HepG2 (cell line): ENCODE data around the gene ANKRD60. TPM values are rescaled to one million over a fixed set of nuclear protein-coding genes. Genes with fewer than 3 reads are reported as not detected.

ENCODE experiments used
- LRRFIP1 ChIP-seq: sonication (generic); formaldehyde crosslinking; conservative IDR thresholded peaks from 2 replicates; pipeline ENCODE4 v1.4.0; 2020; ENCODE audit warnings: missing genetic modification reagents
- PHF20 ChIP-seq: sonication (generic); formaldehyde crosslinking; IDR thresholded peaks from 2 replicates; pipeline ENCODE4 v1.5.0; 2020; ENCODE audit warnings: mild to moderate bottlenecking, missing genetic modification reagents
- SIX1 ChIP-seq: sonication (generic); formaldehyde crosslinking; IDR thresholded peaks from 2 replicates; pipeline ENCODE4 v1.4.0; 2020; ENCODE audit warnings: missing genetic modification reagents, borderline replicate concordance
- SP140L ChIP-seq: sonication (generic); formaldehyde crosslinking; IDR thresholded peaks from 2 replicates; pipeline ENCODE4 v1.4.0; 2020; ENCODE audit warnings: missing genetic modification reagents, borderline replicate concordance
- TBX2 ChIP-seq: sonication (generic); formaldehyde crosslinking; IDR thresholded peaks from 2 replicates; pipeline ENCODE4 v1.5.0; 2020; ENCODE audit warnings: missing genetic modification reagents, mild to moderate bottlenecking, borderline replicate concordance
- XBP1 ChIP-seq: sonication (generic); formaldehyde crosslinking; IDR thresholded peaks from 2 replicates; pipeline ENCODE4 v1.5.0; 2020; ENCODE audit warnings: missing genetic modification reagents
- ZNF407 ChIP-seq: sonication (generic); formaldehyde crosslinking; IDR thresholded peaks from one replicate; pipeline ENCODE4 v1.5.1; 2020; ENCODE audit warnings: mild to moderate bottlenecking, missing genetic modification reagents; ENCODE audit errors: not compliant biosample characterization
- ZNF451 ChIP-seq: sonication (generic); formaldehyde crosslinking; IDR thresholded peaks from 2 replicates; pipeline ENCODE4 v1.5.0; 2020; ENCODE audit warnings: mild to moderate bottlenecking, missing genetic modification reagents
- ZNF550 ChIP-seq: sonication (generic); formaldehyde crosslinking; IDR thresholded peaks from 2 replicates; pipeline ENCODE4 v1.4.0; 2020; ENCODE audit warnings: mild to moderate bottlenecking, missing genetic modification reagents, borderline replicate concordance
- polyA plus RNA-seq, 8 experiments: library from polyadenylated mRNA; depleted of rRNA in 3 of 8; stranded (reverse) in 7 of 8; unstranded in 1 of 8; fragments of >200 nt; fragmentation: Illumina TruSeq in 4 of 8; extraction: Trizol in 4 of 8; gene quantifications; 2 replicates each; pipeline versions ENCODE4 v1.2.1 to v1.2.3, GENCODE V29; 2011 to 2016; ENCODE audit warnings: low read depth in 4 of 8, missing spikeins in 1 of 8, mixed read lengths in 1 of 8; ENCODE audit not compliant: insufficient read depth in 1 of 8
- total RNA-seq, 5 experiments: library from RNA; depleted of rRNA; stranded (reverse); fragments of >200 nt; fragmentation: Illumina TruSeq; extraction: Trizol; gene quantifications; 2 replicates each; pipeline ENCODE4 v1.2.3, GENCODE V29; 2016; ENCODE audit warnings: low read depth in 1 of 5
- TF ChIP-seq, protein P1 (sequence below): sonication (generic); formaldehyde crosslinking; IDR thresholded peaks from 2 replicates; pipeline ENCODE4 v1.4.0; 2020; ENCODE audit warnings: missing genetic modification reagents
- TF ChIP-seq, protein P2 (sequence below): sonication (generic); formaldehyde crosslinking; IDR thresholded peaks from 2 replicates; pipeline ENCODE4 v1.8.1; 2023; ENCODE audit warnings: mild to moderate bottlenecking, missing genetic modification reagents, borderline replicate concordance

Gene ANKRD60
- total and polyA plus RNA-seq, 2 of the 13 experiments (the other 11 are each of a cell fraction or from before 2014, with no cell fraction given): not detected

DNA sequence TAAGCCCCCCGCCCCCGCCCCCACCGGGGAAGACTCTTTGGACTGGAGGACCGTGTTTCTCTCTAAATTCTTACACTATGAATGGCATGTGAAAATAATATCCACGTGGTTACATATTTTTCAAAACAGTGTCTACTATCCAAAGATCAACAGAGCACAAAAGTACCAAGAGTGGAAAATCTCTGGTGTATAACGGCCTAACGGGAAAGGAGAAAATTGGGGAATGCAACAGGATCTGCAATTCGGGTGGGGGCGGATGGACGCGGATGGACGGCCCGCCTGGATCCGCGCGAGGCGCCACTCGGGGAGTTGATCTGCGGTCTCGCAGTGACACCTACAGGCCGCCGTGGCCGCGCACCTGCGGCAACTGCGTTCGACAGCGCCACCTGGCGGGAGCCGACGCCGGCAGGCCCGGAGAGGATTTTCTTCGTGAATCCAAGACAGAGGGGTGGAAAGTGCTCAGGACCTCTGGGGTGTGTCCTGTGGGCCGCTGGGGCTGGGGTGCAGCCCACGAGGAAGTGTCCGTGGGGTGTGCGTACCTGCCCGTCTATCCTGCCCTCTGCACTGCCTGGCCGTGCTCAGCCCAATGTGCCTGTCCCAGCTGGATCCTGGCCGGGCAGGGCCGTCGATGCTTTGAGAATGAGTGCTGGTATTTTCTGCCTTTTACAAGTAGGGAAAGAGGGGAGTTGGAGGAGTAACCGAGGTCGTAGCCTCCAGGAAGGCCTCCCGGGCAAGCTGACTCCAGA lies 18.6 kb downstream of the ANKRD60 start (continued):
- TF ChIP-seq, protein P1, sequence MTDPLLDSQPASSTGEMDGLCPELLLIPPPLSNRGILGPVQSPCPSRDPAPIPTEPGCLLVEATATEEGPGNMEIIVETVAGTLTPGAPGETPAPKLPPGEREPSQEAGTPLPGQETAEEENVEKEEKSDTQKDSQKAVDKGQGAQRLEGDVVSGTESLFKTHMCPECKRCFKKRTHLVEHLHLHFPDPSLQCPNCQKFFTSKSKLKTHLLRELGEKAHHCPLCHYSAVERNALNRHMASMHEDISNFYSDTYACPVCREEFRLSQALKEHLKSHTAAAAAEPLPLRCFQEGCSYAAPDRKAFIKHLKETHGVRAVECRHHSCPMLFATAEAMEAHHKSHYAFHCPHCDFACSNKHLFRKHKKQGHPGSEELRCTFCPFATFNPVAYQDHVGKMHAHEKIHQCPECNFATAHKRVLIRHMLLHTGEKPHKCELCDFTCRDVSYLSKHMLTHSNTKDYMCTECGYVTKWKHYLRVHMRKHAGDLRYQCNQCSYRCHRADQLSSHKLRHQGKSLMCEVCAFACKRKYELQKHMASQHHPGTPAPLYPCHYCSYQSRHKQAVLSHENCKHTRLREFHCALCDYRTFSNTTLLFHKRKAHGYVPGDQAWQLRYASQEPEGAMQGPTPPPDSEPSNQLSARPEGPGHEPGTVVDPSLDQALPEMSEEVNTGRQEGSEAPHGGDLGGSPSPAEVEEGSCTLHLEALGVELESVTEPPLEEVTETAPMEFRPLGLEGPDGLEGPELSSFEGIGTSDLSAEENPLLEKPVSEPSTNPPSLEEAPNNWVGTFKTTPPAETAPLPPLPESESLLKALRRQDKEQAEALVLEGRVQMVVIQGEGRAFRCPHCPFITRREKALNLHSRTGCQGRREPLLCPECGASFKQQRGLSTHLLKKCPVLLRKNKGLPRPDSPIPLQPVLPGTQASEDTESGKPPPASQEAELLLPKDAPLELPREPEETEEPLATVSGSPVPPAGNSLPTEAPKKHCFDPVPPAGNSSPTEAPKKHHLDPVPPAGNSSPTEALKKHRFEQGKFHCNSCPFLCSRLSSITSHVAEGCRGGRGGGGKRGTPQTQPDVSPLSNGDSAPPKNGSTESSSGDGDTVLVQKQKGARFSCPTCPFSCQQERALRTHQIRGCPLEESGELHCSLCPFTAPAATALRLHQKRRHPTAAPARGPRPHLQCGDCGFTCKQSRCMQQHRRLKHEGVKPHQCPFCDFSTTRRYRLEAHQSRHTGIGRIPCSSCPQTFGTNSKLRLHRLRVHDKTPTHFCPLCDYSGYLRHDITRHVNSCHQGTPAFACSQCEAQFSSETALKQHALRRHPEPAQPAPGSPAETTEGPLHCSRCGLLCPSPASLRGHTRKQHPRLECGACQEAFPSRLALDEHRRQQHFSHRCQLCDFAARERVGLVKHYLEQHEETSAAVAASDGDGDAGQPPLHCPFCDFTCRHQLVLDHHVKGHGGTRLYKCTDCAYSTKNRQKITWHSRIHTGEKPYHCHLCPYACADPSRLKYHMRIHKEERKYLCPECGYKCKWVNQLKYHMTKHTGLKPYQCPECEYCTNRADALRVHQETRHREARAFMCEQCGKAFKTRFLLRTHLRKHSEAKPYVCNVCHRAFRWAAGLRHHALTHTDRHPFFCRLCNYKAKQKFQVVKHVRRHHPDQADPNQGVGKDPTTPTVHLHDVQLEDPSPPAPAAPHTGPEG (CRISPR knock-in tag): peak; percentile 43; the same call in 1 of the 2 replicates
- TF ChIP-seq, protein P2, sequence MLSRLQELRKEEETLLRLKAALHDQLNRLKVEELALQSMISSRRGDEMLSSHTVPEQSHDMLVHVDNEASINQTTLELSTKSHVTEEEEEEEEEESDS: no peak
- TF ChIP-seq ZNF407 (CRISPR knock-in tag): no peak
- TF ChIP-seq PHF20 (CRISPR knock-in tag): peak; percentile 52; the same call in 1 of the 2 replicates
- no peak for TF ChIP-seq XBP1 (CRISPR knock-in tag)
- no peak for TF ChIP-seq SIX1 (CRISPR knock-in tag)
- no peak; the same call in 1 of the 2 replicates for TF ChIP-seq ZNF550 (CRISPR knock-in tag)
- TF ChIP-seq LRRFIP1 (CRISPR knock-in tag): no peak
- TF ChIP-seq SP140L (CRISPR knock-in tag): no peak
- 0 out of 2 replicates have a peak, but pooled peaks have one; percentile 66 for TF ChIP-seq ZNF451 (CRISPR knock-in tag)
- TF ChIP-seq TBX2 (CRISPR knock-in tag): peak; percentile 59; the same call in 1 of the 2 replicates
